ENCODE data around the gene DAPK1.

DAPK1 gene

DNA sequence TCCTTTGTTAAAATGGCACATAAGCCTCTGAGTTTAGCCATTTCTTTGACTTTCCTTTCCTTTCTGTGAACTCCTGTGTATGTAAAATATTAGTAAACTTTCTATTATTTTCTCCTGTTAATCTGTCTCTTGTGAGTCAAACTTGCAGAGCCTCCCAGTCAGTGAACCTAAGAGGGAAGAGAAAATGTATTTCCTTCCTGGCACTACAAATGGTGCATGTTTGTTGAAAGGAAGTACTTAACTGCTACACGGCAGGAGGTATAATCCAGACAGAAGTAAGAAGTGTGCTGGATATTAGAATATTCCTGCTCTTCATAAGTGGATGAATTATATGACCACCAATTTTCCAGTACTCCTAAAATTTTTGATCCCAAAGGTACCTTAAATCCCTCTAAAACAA, 251.2 kb downstream of the DAPK1 start:
- TF ChIP-seq, protein P1, sequence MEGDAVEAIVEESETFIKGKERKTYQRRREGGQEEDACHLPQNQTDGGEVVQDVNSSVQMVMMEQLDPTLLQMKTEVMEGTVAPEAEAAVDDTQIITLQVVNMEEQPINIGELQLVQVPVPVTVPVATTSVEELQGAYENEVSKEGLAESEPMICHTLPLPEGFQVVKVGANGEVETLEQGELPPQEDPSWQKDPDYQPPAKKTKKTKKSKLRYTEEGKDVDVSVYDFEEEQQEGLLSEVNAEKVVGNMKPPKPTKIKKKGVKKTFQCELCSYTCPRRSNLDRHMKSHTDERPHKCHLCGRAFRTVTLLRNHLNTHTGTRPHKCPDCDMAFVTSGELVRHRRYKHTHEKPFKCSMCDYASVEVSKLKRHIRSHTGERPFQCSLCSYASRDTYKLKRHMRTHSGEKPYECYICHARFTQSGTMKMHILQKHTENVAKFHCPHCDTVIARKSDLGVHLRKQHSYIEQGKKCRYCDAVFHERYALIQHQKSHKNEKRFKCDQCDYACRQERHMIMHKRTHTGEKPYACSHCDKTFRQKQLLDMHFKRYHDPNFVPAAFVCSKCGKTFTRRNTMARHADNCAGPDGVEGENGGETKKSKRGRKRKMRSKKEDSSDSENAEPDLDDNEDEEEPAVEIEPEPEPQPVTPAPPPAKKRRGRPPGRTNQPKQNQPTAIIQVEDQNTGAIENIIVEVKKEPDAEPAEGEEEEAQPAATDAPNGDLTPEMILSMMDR (IDR thresholded peaks at IDR 0.05; ENCODE audit: extremely low read depth, missing control alignments), result no peak
- DNase-seq (ENCODE audit: low spot score), result no peak

DNA sequence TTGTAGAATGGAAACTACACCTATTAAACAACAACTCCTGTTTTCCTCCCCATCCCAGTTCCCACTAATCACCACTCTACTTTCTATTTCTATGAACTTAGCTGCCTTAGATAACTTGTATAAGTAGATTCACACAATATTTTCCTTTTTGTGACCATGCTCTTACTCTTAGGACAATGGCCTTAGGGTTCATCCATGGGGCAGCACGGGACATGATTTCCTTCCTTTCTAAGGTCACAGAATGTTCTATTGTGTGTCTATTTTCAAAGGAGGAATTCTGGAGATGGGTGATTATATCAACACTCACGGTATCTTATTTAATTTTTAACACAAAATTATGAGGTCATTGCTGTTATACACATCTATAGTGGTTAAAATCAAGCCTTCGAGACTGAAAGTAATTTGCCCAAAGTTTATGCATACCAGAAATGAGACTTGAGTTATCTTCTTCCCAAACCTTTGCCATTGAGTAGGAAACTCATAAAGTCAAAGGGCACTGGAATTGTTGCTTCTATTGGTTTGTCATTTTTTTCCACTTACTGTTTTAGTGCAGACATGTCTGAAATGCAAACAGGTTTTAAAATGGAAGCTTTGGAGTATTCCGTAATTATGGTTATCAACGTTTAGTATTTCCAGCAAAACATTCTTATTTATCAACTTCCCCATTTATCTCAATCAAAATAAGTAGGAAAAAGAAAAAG, 251.8 kb downstream of the DAPK1 start:
- TF ChIP-seq, protein P1 (IDR thresholded peaks at IDR 0.05; ENCODE audit: extremely low read depth, missing control alignments), result no peak
- DNase-seq (ENCODE audit: low spot score), result no peak

DNA sequence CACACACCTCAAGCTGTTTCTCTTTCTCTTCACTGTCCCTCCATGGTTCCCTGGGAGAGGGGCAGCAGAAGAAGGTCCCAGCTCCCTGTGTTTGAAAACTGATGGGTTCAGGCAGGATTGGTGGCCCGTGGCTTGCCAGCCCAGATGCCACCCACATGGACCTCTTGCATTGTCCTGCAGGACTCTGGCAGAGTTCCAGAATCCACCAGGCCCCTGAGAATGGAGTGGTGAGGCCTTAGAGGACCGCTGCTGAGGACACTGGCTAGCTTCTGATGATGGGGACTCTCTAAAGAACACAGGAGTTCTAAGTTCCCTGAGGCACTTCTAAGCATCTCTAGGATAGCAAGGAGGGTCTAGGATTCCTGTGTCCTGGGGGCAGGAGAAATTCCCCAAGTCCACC, 253.1 kb downstream of the DAPK1 start:
- TF ChIP-seq, protein P1 (IDR thresholded peaks at IDR 0.05; ENCODE audit: extremely low read depth, missing control alignments), result no peak
- no peak for DNase-seq (ENCODE audit: low spot score)

DNA sequence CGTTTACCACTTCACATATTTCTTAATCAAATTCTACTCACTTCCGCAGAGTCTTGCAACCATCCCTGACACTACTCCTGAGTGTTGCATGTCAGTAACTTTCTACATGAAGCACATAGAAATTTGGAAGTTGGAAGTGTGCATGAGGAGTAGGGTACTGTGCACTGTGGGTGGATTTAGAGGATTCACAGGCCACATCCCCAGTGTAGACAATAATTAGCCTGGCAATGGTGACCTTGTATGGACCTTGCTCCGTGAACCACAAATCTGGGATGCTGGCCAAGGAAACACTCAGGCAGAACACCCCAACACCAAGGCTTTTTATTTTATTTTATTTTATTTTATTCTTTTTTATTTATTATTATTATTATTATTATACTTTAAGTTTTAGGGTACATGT, 253.8 kb downstream of the DAPK1 start:
- no peak for DNase-seq (ENCODE audit: low spot score)
- TF ChIP-seq, protein P1 (IDR thresholded peaks at IDR 0.05; ENCODE audit: extremely low read depth, missing control alignments), result no peak

DNA sequence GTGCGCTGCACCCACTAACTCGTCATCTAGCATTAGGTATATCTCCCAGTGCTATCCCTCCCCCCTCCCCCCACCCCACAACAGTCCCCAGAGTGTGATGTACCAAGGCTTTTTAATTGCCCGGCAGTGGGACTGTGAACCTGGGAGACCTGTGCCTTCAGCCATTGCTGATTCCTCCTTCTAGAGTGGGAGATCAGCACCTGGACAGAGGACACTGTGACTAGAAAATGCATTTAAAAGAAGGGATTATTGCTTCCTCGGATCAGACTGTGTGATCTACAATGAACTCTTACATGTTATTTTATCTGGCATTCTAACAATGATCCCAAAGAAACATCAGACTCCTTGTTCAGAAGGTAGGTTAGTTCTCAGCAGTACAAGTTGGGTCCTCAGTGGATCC, 254.2 kb downstream of the DAPK1 start:
- TF ChIP-seq, protein P1 (IDR thresholded peaks at IDR 0.05; ENCODE audit: extremely low read depth, missing control alignments), result no peak
- no peak for DNase-seq (ENCODE audit: low spot score)

DNA sequence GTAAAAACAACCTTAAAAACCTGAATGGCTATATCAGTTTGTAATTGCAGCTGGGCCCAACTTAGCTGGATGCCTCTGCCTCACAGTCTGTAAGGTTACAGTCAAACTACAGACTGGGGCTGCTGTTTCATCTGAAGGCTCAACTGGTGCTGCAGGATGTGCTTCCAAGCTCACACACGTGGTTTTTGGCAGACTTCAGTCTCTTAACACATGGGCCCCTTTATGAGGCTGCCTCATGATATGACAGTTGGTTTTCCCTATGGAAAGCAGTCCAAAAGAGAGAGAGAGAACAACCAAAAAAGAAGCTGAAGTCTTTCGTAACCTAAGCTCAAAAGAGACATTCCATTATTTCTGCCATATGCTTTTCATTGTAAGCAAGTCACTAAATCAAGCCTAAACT, 255.6 kb downstream of the DAPK1 start:
- TF ChIP-seq, protein P1 (IDR thresholded peaks at IDR 0.05; ENCODE audit: extremely low read depth, missing control alignments), result no peak
- no peak for DNase-seq (ENCODE audit: low spot score)
